Measurements from ENCODE around the gene OXGR1.
"Not testable (repeated sequence)": the region's sequence is repeated elsewhere in the genome, so short reads cannot be mapped to it uniquely, and the experiment has no call there.

OXGR1 gene

GRCh38 chr13:96982672-96983071 lies 11.6 kb downstream of the OXGR1 start:
- Histone ChIP-seq H3K23ac (ENCODE audit: low read depth, low read length, poor library complexity) (no peak overlapping the region), H4K91ac (ENCODE audit: low read depth, low read length, poor library complexity) (no peak overlapping the region), H3K4me1 (ENCODE audit: control insufficient read depth in 2 of 2, insufficient read depth in 1 of 2, low read depth in 1 of 2, low read length in 2 of 2) (no peaks in the 10 kb centered on the region), H4K8ac (ENCODE audit: low read depth, low read length) (no peak overlapping the region), H2BK5ac (ENCODE audit: low read length) (no peak overlapping the region), H2BK12ac (ENCODE audit: low read length) (no peak overlapping the region), H3K4me2 (ENCODE audit: insufficient read depth, low read length, poor library complexity, severe bottlenecking) (no peak overlapping the region), H3K4me3 (ENCODE audit: low read length in 2 of 2) (no peak overlapping the region), H2AFZ (ENCODE audit: low read length) (no peak overlapping the region), H3K14ac (ENCODE audit: low read length) (no peak overlapping the region), H3K4ac (ENCODE audit: low read length) (no peak overlapping the region), H2AK5ac (ENCODE audit: low read depth, low read length) (no peak overlapping the region), H3K9me3 (replicated peaks in 1 of 2; ENCODE audit: control insufficient read depth in 2 of 2, insufficient read depth in 1 of 2, low read depth in 1 of 2, low read length in 2 of 2) (peaks cover 0 to under 1% of the 10 kb centered on the region in 2 donors), H3K36me3 (replicated peaks in 1 of 2; ENCODE audit: control insufficient read depth in 2 of 2, insufficient read depth in 2 of 2, low read length in 2 of 2) (peaks cover 0 to 2% of the 10 kb centered on the region in 2 donors), H3K27ac (replicated peaks; ENCODE audit: low read length) (no peak overlapping the region), H2BK15ac (ENCODE audit: low read length) (no peak overlapping the region), H3K79me1 (ENCODE audit: low read depth, low read length) (no peaks in the 10 kb centered on the region), H3K18ac (ENCODE audit: low read length) (no peak overlapping the region), H2BK120ac (ENCODE audit: low read depth, low read length) (no peak overlapping the region), H3K27me3 (ENCODE audit: control insufficient read depth in 3 of 3, insufficient read depth in 3 of 3, low read depth in 1 of 3, low read length in 3 of 3) (peaks cover 0 to 2% (median 0%) of the 10 kb centered on the region in 3 experiments), H3K9ac (ENCODE audit: low read depth, low read length, poor library complexity) (no peak overlapping the region)
- WGBS, 2 donors (ENCODE audit: extremely low coverage in 2 of 2, insufficient read length in 2 of 2, insufficient replicate concordance in 1 of 2), result no CpG with 5 or more reads among the region's 2 CpGs
- DNase-seq (ENCODE audit: low spot score), result no peak

GRCh38 chr13:96979861-96980260 lies 14.4 kb downstream of the OXGR1 start:
- no CpG with 5 or more reads among the region's 1 CpG for WGBS, 2 donors (ENCODE audit: extremely low coverage in 2 of 2, insufficient read length in 2 of 2, insufficient replicate concordance in 1 of 2)
- DNase-seq (ENCODE audit: low spot score), result not testable (repeated sequence)

GRCh38 chr13:96968027-96968426 lies 26.2 kb downstream of the OXGR1 start:
- Histone ChIP-seq H3K79me1 (ENCODE audit: low read depth, low read length) (no peaks in the 10 kb centered on the region), H3K9ac (ENCODE audit: low read depth, low read length, poor library complexity) (no peak overlapping the region), H3K27me3 (ENCODE audit: control insufficient read depth in 3 of 3, insufficient read depth in 3 of 3, low read depth in 1 of 3, low read length in 3 of 3) (no peaks in the 10 kb centered on the region), H2BK12ac (ENCODE audit: low read length) (no peak overlapping the region), H2AFZ (ENCODE audit: low read length) (no peak overlapping the region), H3K36me3 (replicated peaks in 1 of 2; ENCODE audit: control insufficient read depth in 2 of 2, insufficient read depth in 2 of 2, low read length in 2 of 2) (no peaks in the 10 kb centered on the region), H2BK120ac (ENCODE audit: low read depth, low read length) (no peak overlapping the region), H3K4ac (ENCODE audit: low read length) (no peak overlapping the region), H3K27ac (replicated peaks; ENCODE audit: low read length) (no peak overlapping the region), H2AK5ac (ENCODE audit: low read depth, low read length) (no peak overlapping the region), H3K4me1 (ENCODE audit: control insufficient read depth in 2 of 2, insufficient read depth in 1 of 2, low read depth in 1 of 2, low read length in 2 of 2) (no peaks in the 10 kb centered on the region), H3K18ac (ENCODE audit: low read length) (no peak overlapping the region), H3K9me3 (replicated peaks in 1 of 2; ENCODE audit: control insufficient read depth in 2 of 2, insufficient read depth in 1 of 2, low read depth in 1 of 2, low read length in 2 of 2) (peaks cover 17 to 22% of the 10 kb centered on the region in 2 donors), H4K8ac (ENCODE audit: low read depth, low read length) (no peak overlapping the region), H3K14ac (ENCODE audit: low read length) (no peak overlapping the region), H4K91ac (ENCODE audit: low read depth, low read length, poor library complexity) (no peak overlapping the region), H2BK15ac (ENCODE audit: low read length) (no peak overlapping the region), H3K23ac (ENCODE audit: low read depth, low read length, poor library complexity) (no peak overlapping the region), H2BK5ac (ENCODE audit: low read length) (no peak overlapping the region), H3K4me3 (ENCODE audit: low read length in 2 of 2) (no peak overlapping the region), H3K4me2 (ENCODE audit: insufficient read depth, low read length, poor library complexity, severe bottlenecking) (no peak overlapping the region)
- no CpG with 5 or more reads among the region's 2 CpGs for WGBS, 2 donors (ENCODE audit: extremely low coverage in 2 of 2, insufficient read length in 2 of 2, insufficient replicate concordance in 1 of 2)
- no peak for DNase-seq (ENCODE audit: low spot score)

More at GRCh38 chr13:96979861-96980260, 14.4 kb downstream of the OXGR1 start:
- not testable (repeated sequence) for H3K79me1 ChIP-seq (ENCODE audit: low read depth, low read length); H3K4me3 ChIP-seq (ENCODE audit: low read length in 2 of 2); H3K4me2 ChIP-seq (ENCODE audit: insufficient read depth, low read length, poor library complexity, severe bottlenecking); H4K91ac ChIP-seq (ENCODE audit: low read depth, low read length, poor library complexity); H3K4me1 ChIP-seq (ENCODE audit: control insufficient read depth in 2 of 2, insufficient read depth in 1 of 2, low read depth in 1 of 2, low read length in 2 of 2); H3K23ac ChIP-seq (ENCODE audit: low read depth, low read length, poor library complexity); H2BK12ac ChIP-seq (ENCODE audit: low read length); H3K14ac ChIP-seq (ENCODE audit: low read length); H4K8ac ChIP-seq (ENCODE audit: low read depth, low read length); H3K36me3 ChIP-seq (replicated peaks in 1 of 2; ENCODE audit: control insufficient read depth in 2 of 2, insufficient read depth in 2 of 2, low read length in 2 of 2); H2BK120ac ChIP-seq (ENCODE audit: low read depth, low read length); H3K18ac ChIP-seq (ENCODE audit: low read length); H3K4ac ChIP-seq (ENCODE audit: low read length); H3K9me3 ChIP-seq (replicated peaks in 1 of 2; ENCODE audit: control insufficient read depth in 2 of 2, insufficient read depth in 1 of 2, low read depth in 1 of 2, low read length in 2 of 2); H2AFZ ChIP-seq (ENCODE audit: low read length); H3K27ac ChIP-seq (replicated peaks; ENCODE audit: low read length); H3K9ac ChIP-seq (ENCODE audit: low read depth, low read length, poor library complexity); H2AK5ac ChIP-seq (ENCODE audit: low read depth, low read length); H3K27me3 ChIP-seq (ENCODE audit: control insufficient read depth in 3 of 3, insufficient read depth in 3 of 3, low read depth in 1 of 3, low read length in 3 of 3); H2BK5ac ChIP-seq (ENCODE audit: low read length); H2BK15ac ChIP-seq (ENCODE audit: low read length)

- Histone ChIP-seq H3K79me1 (ENCODE audit: low read depth, low read length) (no peaks in the 10 kb centered on the region), H2AFZ (ENCODE audit: low read length) (no peak overlapping the region), H2BK120ac (ENCODE audit: low read depth, low read length) (no peak overlapping the region), H3K4me3 (ENCODE audit: low read length in 2 of 2) (no peak overlapping the region), H3K36me3 (replicated peaks in 1 of 2; ENCODE audit: control insufficient read depth in 2 of 2, insufficient read depth in 2 of 2, low read length in 2 of 2) (no peaks in the 10 kb centered on the region), H3K4me1 (ENCODE audit: control insufficient read depth in 2 of 2, insufficient read depth in 1 of 2, low read depth in 1 of 2, low read length in 2 of 2) (no peaks in the 10 kb centered on the region), H4K8ac (ENCODE audit: low read depth, low read length) (no peak overlapping the region), H3K14ac (ENCODE audit: low read length) (no peak overlapping the region), H4K91ac (ENCODE audit: low read depth, low read length, poor library complexity) (no peak overlapping the region), H3K27me3 (ENCODE audit: control insufficient read depth in 3 of 3, insufficient read depth in 3 of 3, low read depth in 1 of 3, low read length in 3 of 3) (no peaks in the 10 kb centered on the region), H3K4ac (ENCODE audit: low read length) (no peak overlapping the region), H3K27ac (replicated peaks; ENCODE audit: low read length) (no peak overlapping the region), H3K18ac (ENCODE audit: low read length) (no peak overlapping the region), H3K9ac (ENCODE audit: low read depth, low read length, poor library complexity) (no peak overlapping the region), H2BK15ac (ENCODE audit: low read length) (no peak overlapping the region), H2BK12ac (ENCODE audit: low read length) (no peak overlapping the region), H2BK5ac (ENCODE audit: low read length) (no peak overlapping the region), H3K23ac (ENCODE audit: low read depth, low read length, poor library complexity) (no peak overlapping the region), H2AK5ac (ENCODE audit: low read depth, low read length) (no peak overlapping the region), H3K9me3 (replicated peaks in 1 of 2; ENCODE audit: control insufficient read depth in 2 of 2, insufficient read depth in 1 of 2, low read depth in 1 of 2, low read length in 2 of 2) (peaks cover 17 to 22% of the 10 kb centered on the region in 2 donors), H3K4me2 (ENCODE audit: insufficient read depth, low read length, poor library complexity, severe bottlenecking) (no peak overlapping the region)
- no peak for DNase-seq (ENCODE audit: low spot score)
- WGBS, 2 donors (ENCODE audit: extremely low coverage in 2 of 2, insufficient read length in 2 of 2, insufficient replicate concordance in 1 of 2), result no CpG with 5 or more reads among the region's 12 CpGs
Measured at GRCh38 chr13:96967248-96967745, 27.0 kb downstream of the OXGR1 start.

Data from neuronal stem cell (in vitro differentiated cells).